GM06990 (cell line): Measurements from ENCODE around the gene FAM184B.

ENCODE experiments used
- DNase-seq: peaks from one replicate; pipeline ENCODE4 v3.0.0-alpha.2; 2011; ENCODE audit not compliant: insufficient read length; ENCODE audit errors: extremely low read depth
- H3K27me3 ChIP-seq: replicated peaks from 2 replicates; pipeline ENCODE4 v1.6.0; 2011; ENCODE audit warnings: low read length; ENCODE audit not compliant: control insufficient read depth, insufficient read depth
- H3K36me3 ChIP-seq: 2 replicates; pipeline ENCODE4 v1.5.1; 2011; ENCODE audit warnings: low read length; ENCODE audit not compliant: control insufficient read depth, insufficient read depth
- H3K4me3 ChIP-seq: replicated peaks from 2 replicates; pipeline ENCODE4 v1.5.1; 2011; ENCODE audit warnings: low read depth, mild to moderate bottlenecking, control low read depth, low read length
- CTCF ChIP-seq: IDR thresholded peaks from 2 replicates; pipeline ENCODE4 v1.5.1; 2011; ENCODE audit warnings: low read length, control low read depth, mild to moderate bottlenecking, inconsistent platforms; ENCODE audit not compliant: insufficient read depth, poor library complexity, severe bottlenecking

The FAM184B gene

GRCh38 chr4:17807446-17807845, 26.0 kb upstream of the FAM184B start:
- peak overlapping the region; percentile 9 for H3K4me3 ChIP-seq
- no peak for DNase-seq
- TF ChIP-seq CTCF = no peak
- peaks cover 10% of the 10 kb centered on the region for H3K36me3 ChIP-seq
- H3K27me3 ChIP-seq = no peaks in the 10 kb centered on the region

- peaks cover 10% of the 10 kb centered on the region for H3K36me3 ChIP-seq
- no peak for DNase-seq
- no peaks in the 10 kb centered on the region for H3K27me3 ChIP-seq
- TF ChIP-seq CTCF = no peak
- no peak overlapping the region for H3K4me3 ChIP-seq
These were observed 24.2 kb upstream of the FAM184B start for GRCh38 chr4:17805580-17806155.

- Histone ChIP-seq H3K4me3 (no peak overlapping the region), H3K36me3 (peaks cover 1% of the 10 kb centered on the region), H3K27me3 (no peaks in the 10 kb centered on the region)
- no peak for TF ChIP-seq CTCF
- no peak for DNase-seq
These were observed 16.4 kb upstream of the FAM184B start for GRCh38 chr4:17797808-17798207.

- TF ChIP-seq CTCF = no peak
- DNase-seq = no peak
- Histone ChIP-seq H3K27me3 (no peaks in the 10 kb centered on the region), H3K4me3 (no peak overlapping the region), H3K36me3 (peaks cover 1% of the 10 kb centered on the region)
These were observed 13.3 kb upstream of the FAM184B start for GRCh38 chr4:17794730-17795129.

- H3K4me3 ChIP-seq = no peak overlapping the region
- H3K27me3 ChIP-seq = no peaks in the 10 kb centered on the region
- no peaks in the 10 kb centered on the region for H3K36me3 ChIP-seq
- TF ChIP-seq CTCF = no peak
- no peak for DNase-seq
These were observed 7.5 kb upstream of the FAM184B start for GRCh38 chr4:17788956-17789355.

GRCh38 chr4:17787315-17787714, 5.9 kb upstream of the FAM184B start:
- Histone ChIP-seq H3K27me3 (no peaks in the 10 kb centered on the region), H3K4me3 (no peak overlapping the region), H3K36me3 (no peaks in the 10 kb centered on the region)
- no peak for TF ChIP-seq CTCF
- no peak for DNase-seq
